Smooth muscle cell (in vitro differentiated cells): Measurements from ENCODE around the gene AKR1C4. TPM values are rescaled to one million over a fixed set of nuclear protein-coding genes. Genes with fewer than 3 reads are reported as not detected.

Experiments used
- DNase-seq: peaks from one replicate; lab custom pipeline; 2025; ENCODE audit not compliant: unreplicated experiment; lab: John Stamatoyannopoulos, UW
- H2AFZ ChIP-seq: fragments of 200-600 bp; sonication (generic); 2 replicates; pipeline ENCODE4 v1.6.0; 2016; ENCODE audit warnings: antibody characterized with exemption, low read depth, mild to moderate bottlenecking
- H3F3A ChIP-seq: fragments of 200-600 bp; sonication (generic); 2 replicates; pipeline ENCODE4 v1.6.0; 2017; ENCODE audit warnings: antibody characterized with exemption, low read depth
- H3K27ac ChIP-seq: fragments of 200-600 bp; sonication (generic); 2 replicates; pipeline ENCODE4 v1.5.1; 2016; ENCODE audit warnings: low read depth, mild to moderate bottlenecking
- H3K27me3 ChIP-seq: fragments of 200-600 bp; sonication (generic); 2 replicates; pipeline ENCODE4 v1.6.1; 2016; ENCODE audit warnings: low read depth, mild to moderate bottlenecking
- H3K36me3 ChIP-seq: fragments of 200-600 bp; sonication (generic); 2 replicates; pipeline ENCODE4 v1.5.1; 2016; ENCODE audit warnings: low read depth
- H3K4me1 ChIP-seq: fragments of 200-600 bp; sonication (generic); 2 replicates; pipeline ENCODE4 v1.5.1; 2016; ENCODE audit warnings: low read depth
- H3K4me2 ChIP-seq: fragments of 200-600 bp; sonication (generic); 2 replicates; pipeline ENCODE4 v1.6.0; 2016; ENCODE audit warnings: mild to moderate bottlenecking
- H3K4me3 ChIP-seq: fragments of 200-600 bp; sonication (generic); 2 replicates; pipeline ENCODE4 v1.5.1; 2016; ENCODE audit warnings: mild to moderate bottlenecking
- H3K79me2 ChIP-seq: fragments of 200-600 bp; sonication (generic); 2 replicates; pipeline ENCODE4 v1.6.0; 2016; ENCODE audit warnings: low read depth, mild to moderate bottlenecking
- H3K9ac ChIP-seq: fragments of 200-600 bp; sonication (generic); 2 replicates; pipeline ENCODE4 v1.6.0; 2016; ENCODE audit warnings: low read depth
- H3K9me3 ChIP-seq: fragments of 200-600 bp; sonication (generic); replicated peaks from 2 replicates; pipeline ENCODE4 v1.5.1; 2016; ENCODE audit warnings: low read depth
- H4K20me1 ChIP-seq: fragments of 200-600 bp; sonication (generic); 2 replicates; pipeline ENCODE4 v1.6.0; 2016; ENCODE audit warnings: low read depth
- WGBS: methylation state at CpG from one replicate; pipeline ENCODE4 v1.1.7; 2016; ENCODE audit warnings: low lambda C conversion rate; 5-methylcytosine and 5-hydroxymethylcytosine counted together
- polyA plus RNA-seq: library from polyadenylated mRNA; unstranded; fragments of >200 nt; fragmentation: Nextera tagmentation; extraction: Ambion mirVana; gene quantifications from 2 replicates; pipeline ENCODE4 v1.2.1, GENCODE V29; 2016
- total RNA-seq: library from RNA; depleted of rRNA; stranded (reverse); fragments of >200 nt; gene quantifications from 2 replicates; pipeline ENCODE4 v1.2.3, GENCODE V29; 2014
- TF ChIP-seq, protein P1 (sequence below): fragments of 200-600 bp; sonication (generic); IDR thresholded peaks from 2 replicates; pipeline ENCODE4 v1.5.1; 2017; ENCODE audit warnings: borderline replicate concordance, mild to moderate bottlenecking, antibody characterized with exemption; ENCODE audit not compliant: insufficient read depth, poor library complexity, severe bottlenecking

AKR1C4 gene
- total and polyA plus RNA-seq, 2 experiments from 2014 or later = not detected

- H3K4me3 ChIP-seq = no peak within 1 kb of the TSS
- H3K27ac ChIP-seq = no peak within 1 kb of the TSS
- no peak within 1 kb of the TSS for H3K4me2 ChIP-seq
- no peaks in the 10 kb centered on the region for H3K9me3 ChIP-seq
- no peak within 1 kb of the TSS for H3K9ac ChIP-seq
- H3K36me3 ChIP-seq = no peaks in the 10 kb centered on the region
- DNase-seq = no peak
- H2AFZ ChIP-seq = no peak within 1 kb of the TSS
- no peaks in the 10 kb centered on the region for H3K27me3 ChIP-seq
- H3F3A ChIP-seq = no peaks in the 10 kb centered on the region
- no peaks in the 10 kb centered on the region for H3K79me2 ChIP-seq
- no peaks in the 10 kb centered on the region for H4K20me1 ChIP-seq
- H3K4me1 ChIP-seq = peaks cover 8% of the 10 kb centered on the region
- TF ChIP-seq, protein P1, sequence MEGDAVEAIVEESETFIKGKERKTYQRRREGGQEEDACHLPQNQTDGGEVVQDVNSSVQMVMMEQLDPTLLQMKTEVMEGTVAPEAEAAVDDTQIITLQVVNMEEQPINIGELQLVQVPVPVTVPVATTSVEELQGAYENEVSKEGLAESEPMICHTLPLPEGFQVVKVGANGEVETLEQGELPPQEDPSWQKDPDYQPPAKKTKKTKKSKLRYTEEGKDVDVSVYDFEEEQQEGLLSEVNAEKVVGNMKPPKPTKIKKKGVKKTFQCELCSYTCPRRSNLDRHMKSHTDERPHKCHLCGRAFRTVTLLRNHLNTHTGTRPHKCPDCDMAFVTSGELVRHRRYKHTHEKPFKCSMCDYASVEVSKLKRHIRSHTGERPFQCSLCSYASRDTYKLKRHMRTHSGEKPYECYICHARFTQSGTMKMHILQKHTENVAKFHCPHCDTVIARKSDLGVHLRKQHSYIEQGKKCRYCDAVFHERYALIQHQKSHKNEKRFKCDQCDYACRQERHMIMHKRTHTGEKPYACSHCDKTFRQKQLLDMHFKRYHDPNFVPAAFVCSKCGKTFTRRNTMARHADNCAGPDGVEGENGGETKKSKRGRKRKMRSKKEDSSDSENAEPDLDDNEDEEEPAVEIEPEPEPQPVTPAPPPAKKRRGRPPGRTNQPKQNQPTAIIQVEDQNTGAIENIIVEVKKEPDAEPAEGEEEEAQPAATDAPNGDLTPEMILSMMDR = no peak
- 86% methylated on average over 5 of the region's 5 CpGs for WGBS
Measured at GRCh38 chr10:5184987-5185775, 11.5 kb upstream of the AKR1C4 start, which contains the start of gene AKR1C8. TSS of gene AKR1C8 (minus strand) at chr10:5185150. CDS start at chr10:5185104, 46 bp downstream.

- WGBS = 87% methylated on average over 5 of the region's 5 CpGs
Measured at GRCh38 chr10:5187867-5188266, 8.8 kb upstream of the AKR1C4 start.

DNA sequence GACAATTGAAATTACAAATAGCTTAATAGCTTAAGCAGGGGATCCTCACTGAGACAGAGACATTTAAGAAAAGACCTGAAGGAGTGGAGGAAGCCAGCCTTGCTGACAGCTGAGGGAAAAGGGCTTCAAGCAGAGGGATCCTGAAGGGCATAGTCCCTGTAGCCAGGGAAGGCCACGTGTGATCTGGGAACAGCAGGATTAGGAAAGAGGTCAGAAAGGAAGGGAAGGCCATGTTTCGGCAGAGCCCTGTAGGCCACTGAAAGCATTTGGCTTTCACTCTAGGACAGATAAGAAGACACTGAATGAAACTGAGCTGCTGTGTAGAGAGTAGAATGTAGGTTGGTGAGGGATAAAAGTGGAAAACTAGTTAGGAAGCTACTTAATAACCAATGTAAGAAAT lies 8.3 kb upstream of the AKR1C4 start:
- Histone ChIP-seq H3F3A (no peaks in the 10 kb centered on the region), H2AFZ (no peak overlapping the region), H3K36me3 (no peaks in the 10 kb centered on the region), H3K79me2 (no peaks in the 10 kb centered on the region), H3K4me2 (no peak overlapping the region), H3K9ac (no peak overlapping the region), H3K27me3 (no peaks in the 10 kb centered on the region), H3K9me3 (no peaks in the 10 kb centered on the region), H3K4me1 (peaks cover 8% of the 10 kb centered on the region), H3K4me3 (no peak overlapping the region), H3K27ac (no peak overlapping the region), H4K20me1 (no peaks in the 10 kb centered on the region)
- WGBS = 58% methylated on average over 2 of the region's 2 CpGs
- TF ChIP-seq, protein P1 = no peak
- no peak for DNase-seq

More at GRCh38 chr10:5187867-5188266, 8.8 kb upstream of the AKR1C4 start:
- no peak overlapping the region for H2AFZ ChIP-seq
- H3F3A ChIP-seq = no peaks in the 10 kb centered on the region
- H3K9me3 ChIP-seq = no peaks in the 10 kb centered on the region
- no peak overlapping the region for H3K9ac ChIP-seq
- H4K20me1 ChIP-seq = no peaks in the 10 kb centered on the region
- no peaks in the 10 kb centered on the region for H3K36me3 ChIP-seq
- no peak for DNase-seq
- H3K4me2 ChIP-seq = no peak overlapping the region
- no peak overlapping the region for H3K4me3 ChIP-seq
- H3K27ac ChIP-seq = no peak overlapping the region
- peaks cover 8% of the 10 kb centered on the region for H3K4me1 ChIP-seq
- H3K79me2 ChIP-seq = no peaks in the 10 kb centered on the region
- no peaks in the 10 kb centered on the region for H3K27me3 ChIP-seq
- TF ChIP-seq, protein P1 = no peak
